Activated naive CD4-positive, alpha-beta T cell treated with anti-CD3 and anti-CD28 coated beads for 36 hours (primary cell): ENCODE data around the gene SLC30A3. TPM values are rescaled to one million over a fixed set of nuclear protein-coding genes. Genes with fewer than 3 reads are reported as not detected.

Experiments used
- CTCF ChIA-PET: fragments of 350-600 bp; sonication (Branson Sonifier 250); formaldehyde crosslinking; loops from one replicate; lab custom pipeline; 2021; ENCODE audit warnings: antibody characterized with exemption; lab: Charles Lee
- DNase-seq: peaks from one replicate; pipeline ENCODE4 v3.0.0-alpha.2; 2020
- H3K27ac Mint-ChIP-seq: one replicate; pipeline ENCODE4 v1.8.0; 2021; ENCODE audit warnings: mild to moderate bottlenecking, mixed read lengths
- H3K27me3 Mint-ChIP-seq: one replicate; pipeline ENCODE4 v1.8.0; 2021; ENCODE audit warnings: low read depth, mixed read lengths
- H3K36me3 Mint-ChIP-seq: one replicate; pipeline ENCODE4 v1.8.0; 2021; ENCODE audit warnings: low read depth, mixed read lengths
- H3K4me1 Mint-ChIP-seq: one replicate; pipeline ENCODE4 v1.8.0; 2021; ENCODE audit warnings: low read depth, mixed read lengths
- H3K4me3 Mint-ChIP-seq: one replicate; pipeline ENCODE4 v1.8.0; 2021; ENCODE audit warnings: mild to moderate bottlenecking, moderate library complexity, mixed read lengths
- H3K9me3 Mint-ChIP-seq: one replicate; pipeline ENCODE4 v1.8.0; 2021; ENCODE audit warnings: mixed read lengths
- intact Hi-C: fragments of 100-400 bp; cut with micrococcal nuclease; formaldehyde crosslinking; loops from one replicate; pipeline ENCODE4 v1.15.1; 2023
- total RNA-seq, 2 experiments: library from RNA; stranded (reverse); gene quantifications; one replicate each; pipeline ENCODE4 v1.2.3, GENCODE V29; 2021

The SLC30A3 gene
- total RNA-seq, 2 experiments from 2014 or later, result 0.55 to 0.67 TPM

- no peak for DNase-seq
- intact Hi-C loops, result no loop called here
- Mint-ChIP-seq H3K27me3 (no peaks in the 10 kb centered on the region), H3K4me3 (no peak overlapping the region), H3K4me1 (no peaks in the 10 kb centered on the region), H3K36me3 (peaks cover 58% of the 10 kb centered on the region), H3K27ac (no peak overlapping the region), H3K9me3 (no peaks in the 10 kb centered on the region)
- CTCF ChIA-PET, result no interaction called here
Measured at GRCh38 chr2:27240406-27240805, 22.4 kb downstream of the SLC30A3 start.

- intact Hi-C loops, result no loop called here
- H3K27me3 Mint-ChIP-seq, result no peaks in the 10 kb centered on the region
- no peaks in the 10 kb centered on the region for H3K4me1 Mint-ChIP-seq
- peaks cover 61% of the 10 kb centered on the region for H3K36me3 Mint-ChIP-seq
- CTCF ChIA-PET, result interaction anchor here (1.3 kb wide), 1 partner anchor 41 kb away, joined by 3 read pairs; no protein-coding TSS in a partner anchor
- H3K27ac Mint-ChIP-seq, result no peak overlapping the region
- no peak overlapping the region for H3K4me3 Mint-ChIP-seq
- no peaks in the 10 kb centered on the region for H3K9me3 Mint-ChIP-seq
- DNase-seq, result no peak
Measured at GRCh38 chr2:27238976-27239375, 23.9 kb downstream of the SLC30A3 start.

- CTCF ChIA-PET, result interaction anchor here (1.3 kb wide), 1 partner anchor 43 kb away, joined by 3 read pairs; no protein-coding TSS in a partner anchor
- H3K4me1 Mint-ChIP-seq, result no peaks in the 10 kb centered on the region
- H3K9me3 Mint-ChIP-seq, result no peaks in the 10 kb centered on the region
- peaks cover 68% of the 10 kb centered on the region for H3K36me3 Mint-ChIP-seq
- H3K4me3 Mint-ChIP-seq, result no peak overlapping the region
- intact Hi-C loops, result no loop called here
- DNase-seq, result no peak
- H3K27me3 Mint-ChIP-seq, result no peaks in the 10 kb centered on the region
- H3K27ac Mint-ChIP-seq, result no peak overlapping the region
Measured at GRCh38 chr2:27237341-27237945, 25.4 kb downstream of the SLC30A3 start.

- Mint-ChIP-seq H3K4me1 (no peaks in the 10 kb centered on the region), H3K27me3 (no peaks in the 10 kb centered on the region), H3K27ac (no peak overlapping the region), H3K9me3 (no peaks in the 10 kb centered on the region), H3K36me3 (peaks cover 65% of the 10 kb centered on the region), H3K4me3 (no peak overlapping the region)
- intact Hi-C loops, result no loop called here
- CTCF ChIA-PET, result no interaction called here
- DNase-seq, result no peak
Measured at GRCh38 chr2:27236626-27237025, 26.2 kb downstream of the SLC30A3 start.

- H3K27ac Mint-ChIP-seq, result no peak overlapping the region
Measured at GRCh38 chr2:27236136-27236535, 26.7 kb downstream of the SLC30A3 start.

GRCh38 chr2:27233341-27233740, 29.5 kb downstream of the SLC30A3 start:
- H3K36me3 Mint-ChIP-seq, result peaks cover 49% of the 10 kb centered on the region
- no peaks in the 10 kb centered on the region for H3K4me1 Mint-ChIP-seq
- CTCF ChIA-PET, result interaction anchor here (1.4 to 3.7 kb wide), 3 partner anchors 32 to 68 kb away, joined by 3 to 14 read pairs (median 5); no protein-coding TSS in a partner anchor
- no peaks in the 10 kb centered on the region for H3K27me3 Mint-ChIP-seq
- DNase-seq, result no peak
- no peak overlapping the region for H3K4me3 Mint-ChIP-seq
- no peaks in the 10 kb centered on the region for H3K9me3 Mint-ChIP-seq
- intact Hi-C loops, result no loop called here
- no peak overlapping the region for H3K27ac Mint-ChIP-seq

More at GRCh38 chr2:27236136-27236535, 26.7 kb downstream of the SLC30A3 start:
- CTCF ChIA-PET, result interaction anchor here (1.3 kb wide), 1 partner anchor 13 kb away, joined by 4 read pairs; no protein-coding TSS in a partner anchor
- Mint-ChIP-seq H3K4me3 (no peak overlapping the region), H3K9me3 (no peaks in the 10 kb centered on the region), H3K36me3 (peaks cover 64% of the 10 kb centered on the region), H3K4me1 (no peaks in the 10 kb centered on the region), H3K27me3 (no peaks in the 10 kb centered on the region)
- intact Hi-C loops, result no loop called here
- DNase-seq, result no peak

GRCh38 chr2:27231921-27232320, 30.9 kb downstream of the SLC30A3 start:
- intact Hi-C loops, result no loop called here
- no peak overlapping the region for H3K27ac Mint-ChIP-seq
- no peak overlapping the region for H3K4me3 Mint-ChIP-seq
- peaks cover 47% of the 10 kb centered on the region for H3K36me3 Mint-ChIP-seq
- CTCF ChIA-PET, result interaction anchor here (1.4 to 3.7 kb wide), 3 partner anchors 21 to 48 kb away, joined by 3 to 14 read pairs (median 4); no protein-coding TSS in a partner anchor
- H3K4me1 Mint-ChIP-seq, result no peaks in the 10 kb centered on the region
- no peak for DNase-seq
- H3K9me3 Mint-ChIP-seq, result no peaks in the 10 kb centered on the region
- H3K27me3 Mint-ChIP-seq, result no peaks in the 10 kb centered on the region

- no peaks in the 10 kb centered on the region for H3K27me3 Mint-ChIP-seq
- no peak overlapping the region for H3K27ac Mint-ChIP-seq
- intact Hi-C loops, result no loop called here
- no peak overlapping the region for H3K4me3 Mint-ChIP-seq
- no peaks in the 10 kb centered on the region for H3K9me3 Mint-ChIP-seq
- H3K36me3 Mint-ChIP-seq, result peaks cover 49% of the 10 kb centered on the region
- CTCF ChIA-PET, result no interaction called here
- H3K4me1 Mint-ChIP-seq, result no peaks in the 10 kb centered on the region
- DNase-seq, result no peak
Measured at GRCh38 chr2:27227501-27227900, 35.3 kb downstream of the SLC30A3 start.

- Mint-ChIP-seq H3K4me3 (no peak overlapping the region), H3K4me1 (peaks cover 7% of the 10 kb centered on the region), H3K27me3 (no peaks in the 10 kb centered on the region), H3K27ac (no peak overlapping the region), H3K9me3 (no peaks in the 10 kb centered on the region), H3K36me3 (peaks cover 55% of the 10 kb centered on the region)
- CTCF ChIA-PET, result no interaction called here
- intact Hi-C loops, result no loop called here
- no peak for DNase-seq
Measured at GRCh38 chr2:27225526-27225925, 37.3 kb downstream of the SLC30A3 start.

- H3K36me3 Mint-ChIP-seq, result peaks cover 64% of the 10 kb centered on the region
- no peak overlapping the region for H3K4me3 Mint-ChIP-seq
- CTCF ChIA-PET, result interaction anchor here (0.6 to 0.7 kb wide), 2 partner anchors 146 to 398 kb away, joined by 3 read pairs; no protein-coding TSS in a partner anchor
- no peaks in the 10 kb centered on the region for H3K9me3 Mint-ChIP-seq
- H3K4me1 Mint-ChIP-seq, result peaks cover 19% of the 10 kb centered on the region
- H3K27ac Mint-ChIP-seq, result no peak overlapping the region
- intact Hi-C loops, result no loop called here
- H3K27me3 Mint-ChIP-seq, result no peaks in the 10 kb centered on the region
- DNase-seq, result no peak
Measured at GRCh38 chr2:27223416-27223815, 39.4 kb downstream of the SLC30A3 start.

GRCh38 chr2:27222407-27222806, 40.4 kb downstream of the SLC30A3 start:
- H3K36me3 Mint-ChIP-seq, result peaks cover 68% of the 10 kb centered on the region
- intact Hi-C loops, result no loop called here
- H3K4me3 Mint-ChIP-seq, result no peak overlapping the region
- DNase-seq, result no peak
- H3K27ac Mint-ChIP-seq, result no peak overlapping the region
- H3K4me1 Mint-ChIP-seq, result peaks cover 26% of the 10 kb centered on the region
- CTCF ChIA-PET, result no interaction called here
- no peaks in the 10 kb centered on the region for H3K27me3 Mint-ChIP-seq
- no peaks in the 10 kb centered on the region for H3K9me3 Mint-ChIP-seq

- Mint-ChIP-seq H3K27ac (no peak overlapping the region), H3K36me3 (peaks cover 66% of the 10 kb centered on the region), H3K4me1 (peaks cover 33% of the 10 kb centered on the region), H3K4me3 (no peak overlapping the region), H3K27me3 (no peaks in the 10 kb centered on the region), H3K9me3 (no peaks in the 10 kb centered on the region)
- DNase-seq, result no peak
- intact Hi-C loops, result no loop called here
- CTCF ChIA-PET, result interaction anchor here (0.6 kb wide), 1 partner anchor 82 kb away, joined by 3 read pairs; no protein-coding TSS in a partner anchor
Measured at GRCh38 chr2:27221166-27221565, 41.7 kb downstream of the SLC30A3 start.

GRCh38 chr2:27220091-27220490, 42.8 kb downstream of the SLC30A3 start:
- Mint-ChIP-seq H3K27me3 (no peaks in the 10 kb centered on the region), H3K27ac (no peak overlapping the region), H3K4me3 (no peak overlapping the region), H3K9me3 (no peaks in the 10 kb centered on the region), H3K36me3 (peaks cover 66% of the 10 kb centered on the region), H3K4me1 (peaks cover 36% of the 10 kb centered on the region)
- DNase-seq, result no peak
- intact Hi-C loops, result no loop called here
- CTCF ChIA-PET, result interaction anchor here (1.8 kb wide), 1 partner anchor 60 kb away, joined by 4 read pairs; no protein-coding TSS in a partner anchor
